ENCODE results near the gene PTRH1.

PTRH1 gene

GRCh38 chr9:127739614-127740330 lies 24.3 kb upstream of the PTRH1 start:
- Histone ChIP-seq H3K4me1 (ENCODE audit: control insufficient read depth, insufficient read depth, low read length) (peaks cover 3% of the 10 kb centered on the region; the same call in 1 of the 2 replicates), H3K9ac (ENCODE audit: low read depth, low read length) (no peak overlapping the region), H3K27ac (ENCODE audit: low read depth, low read length) (no peak overlapping the region), H3K27me3 (ENCODE audit: control insufficient read depth, insufficient read depth, low read length) (no peaks in the 10 kb centered on the region), H3K9me3 (ENCODE audit: control insufficient read depth, insufficient read depth, low read length) (no peaks in the 10 kb centered on the region), H3K36me3 (ENCODE audit: control insufficient read depth, insufficient read depth, low read length) (no peaks in the 10 kb centered on the region; the same call in 1 of the 2 replicates), H3K4me3 (ENCODE audit: low read depth, low read length) (no peak overlapping the region)

- no peaks in the 10 kb centered on the region; the same call in 1 of the 2 replicates for H3K36me3 ChIP-seq (ENCODE audit: control insufficient read depth, insufficient read depth, low read length)
- no peaks in the 10 kb centered on the region for H3K9me3 ChIP-seq (ENCODE audit: control insufficient read depth, insufficient read depth, low read length)
- no peaks in the 10 kb centered on the region for H3K27me3 ChIP-seq (ENCODE audit: control insufficient read depth, insufficient read depth, low read length)
- H3K4me3 ChIP-seq (ENCODE audit: low read depth, low read length), result no peak overlapping the region
- peaks cover 9% of the 10 kb centered on the region; the same call in 1 of the 2 replicates for H3K4me1 ChIP-seq (ENCODE audit: control insufficient read depth, insufficient read depth, low read length)
- H3K9ac ChIP-seq (ENCODE audit: low read depth, low read length), result no peak overlapping the region
- H3K27ac ChIP-seq (ENCODE audit: low read depth, low read length), result no peak overlapping the region
Measured at GRCh38 chr9:127738666-127739065, 23.2 kb upstream of the PTRH1 start.

- Histone ChIP-seq H3K4me1 (ENCODE audit: control insufficient read depth, insufficient read depth, low read length) (peaks cover 9% of the 10 kb centered on the region; the same call in 1 of the 2 replicates), H3K27ac (ENCODE audit: low read depth, low read length) (no peak overlapping the region), H3K36me3 (ENCODE audit: control insufficient read depth, insufficient read depth, low read length) (no peaks in the 10 kb centered on the region; the same call in 1 of the 2 replicates), H3K27me3 (ENCODE audit: control insufficient read depth, insufficient read depth, low read length) (no peaks in the 10 kb centered on the region), H3K9ac (ENCODE audit: low read depth, low read length) (no peak overlapping the region), H3K9me3 (ENCODE audit: control insufficient read depth, insufficient read depth, low read length) (no peaks in the 10 kb centered on the region), H3K4me3 (ENCODE audit: low read depth, low read length) (peak overlapping the region; percentile 33; the same call in 1 of the 2 replicates)
Measured at GRCh38 chr9:127735530-127736185, 20.2 kb upstream of the PTRH1 start.

- Histone ChIP-seq H3K27ac (ENCODE audit: low read depth, low read length) (peak within 1 kb of the TSS; percentile 59), H3K27me3 (ENCODE audit: control insufficient read depth, insufficient read depth, low read length) (no peaks in the 10 kb centered on the region), H3K4me1 (ENCODE audit: control insufficient read depth, insufficient read depth, low read length) (peaks cover 9% of the 10 kb centered on the region; the same call in 1 of the 2 replicates), H3K9ac (ENCODE audit: low read depth, low read length) (peak within 1 kb of the TSS; percentile 33; the same call in 1 of the 2 replicates), H3K36me3 (ENCODE audit: control insufficient read depth, insufficient read depth, low read length) (no peaks in the 10 kb centered on the region; the same call in 1 of the 2 replicates), H3K9me3 (ENCODE audit: control insufficient read depth, insufficient read depth, low read length) (no peaks in the 10 kb centered on the region), H3K4me3 (ENCODE audit: low read depth, low read length) (peak within 1 kb of the TSS; percentile 74)
Measured at GRCh38 chr9:127734747-127735529, 19.5 kb upstream of the PTRH1 start, which contains the start of gene TOR2A. TSS of gene TOR2A (minus strand) at chr9:127735294. CDS start at chr9:127735270, 24 bp downstream.

- H3K36me3 ChIP-seq (ENCODE audit: control insufficient read depth, insufficient read depth, low read length), result no peaks in the 10 kb centered on the region; the same call in 1 of the 2 replicates
- no peaks in the 10 kb centered on the region for H3K27me3 ChIP-seq (ENCODE audit: control insufficient read depth, insufficient read depth, low read length)
- H3K4me1 ChIP-seq (ENCODE audit: control insufficient read depth, insufficient read depth, low read length), result peaks cover 9% of the 10 kb centered on the region; the same call in 1 of the 2 replicates
- H3K9ac ChIP-seq (ENCODE audit: low read depth, low read length), result peak overlapping the region; percentile 33; the same call in 1 of the 2 replicates
- peak overlapping the region; percentile 74 for H3K4me3 ChIP-seq (ENCODE audit: low read depth, low read length)
- H3K9me3 ChIP-seq (ENCODE audit: control insufficient read depth, insufficient read depth, low read length), result no peaks in the 10 kb centered on the region
- H3K27ac ChIP-seq (ENCODE audit: low read depth, low read length), result no peak overlapping the region
Measured at GRCh38 chr9:127734247-127734746, 18.8 kb upstream of the PTRH1 start.

- H3K4me3 ChIP-seq (ENCODE audit: low read depth, low read length), result no peak overlapping the region
- H3K27ac ChIP-seq (ENCODE audit: low read depth, low read length), result no peak overlapping the region
- H3K9me3 ChIP-seq (ENCODE audit: control insufficient read depth, insufficient read depth, low read length), result no peaks in the 10 kb centered on the region
- H3K36me3 ChIP-seq (ENCODE audit: control insufficient read depth, insufficient read depth, low read length), result no peaks in the 10 kb centered on the region; the same call in 1 of the 2 replicates
- no peak overlapping the region for H3K9ac ChIP-seq (ENCODE audit: low read depth, low read length)
- H3K27me3 ChIP-seq (ENCODE audit: control insufficient read depth, insufficient read depth, low read length), result no peaks in the 10 kb centered on the region
- peaks cover 9% of the 10 kb centered on the region; the same call in 1 of the 2 replicates for H3K4me1 ChIP-seq (ENCODE audit: control insufficient read depth, insufficient read depth, low read length)
Measured at GRCh38 chr9:127733614-127734013, 18.2 kb upstream of the PTRH1 start.

- Histone ChIP-seq H3K27me3 (ENCODE audit: control insufficient read depth, insufficient read depth, low read length) (no peaks in the 10 kb centered on the region), H3K36me3 (ENCODE audit: control insufficient read depth, insufficient read depth, low read length) (no peaks in the 10 kb centered on the region), H3K9me3 (ENCODE audit: control insufficient read depth, insufficient read depth, low read length) (no peaks in the 10 kb centered on the region), H3K4me3 (ENCODE audit: low read depth, low read length) (no peak overlapping the region), H3K9ac (ENCODE audit: low read depth, low read length) (no peak overlapping the region), H3K27ac (ENCODE audit: low read depth, low read length) (no peak overlapping the region), H3K4me1 (ENCODE audit: control insufficient read depth, insufficient read depth, low read length) (peaks cover 9% of the 10 kb centered on the region; the same call in 1 of the 2 replicates)
Measured at GRCh38 chr9:127732444-127732843, 17.0 kb upstream of the PTRH1 start.

GRCh38 chr9:127731938-127732337 lies 16.5 kb upstream of the PTRH1 start:
- no peaks in the 10 kb centered on the region for H3K36me3 ChIP-seq (ENCODE audit: control insufficient read depth, insufficient read depth, low read length)
- peaks cover 9% of the 10 kb centered on the region; the same call in 1 of the 2 replicates for H3K4me1 ChIP-seq (ENCODE audit: control insufficient read depth, insufficient read depth, low read length)
- H3K9ac ChIP-seq (ENCODE audit: low read depth, low read length), result no peak overlapping the region
- no peaks in the 10 kb centered on the region for H3K9me3 ChIP-seq (ENCODE audit: control insufficient read depth, insufficient read depth, low read length)
- no peaks in the 10 kb centered on the region for H3K27me3 ChIP-seq (ENCODE audit: control insufficient read depth, insufficient read depth, low read length)
- H3K27ac ChIP-seq (ENCODE audit: low read depth, low read length), result no peak overlapping the region
- H3K4me3 ChIP-seq (ENCODE audit: low read depth, low read length), result no peak overlapping the region

GRCh38 chr9:127730799-127731410 lies 15.4 kb upstream of the PTRH1 start:
- H3K27ac ChIP-seq (ENCODE audit: low read depth, low read length), result no peak overlapping the region
- no peaks in the 10 kb centered on the region for H3K9me3 ChIP-seq (ENCODE audit: control insufficient read depth, insufficient read depth, low read length)
- no peak overlapping the region for H3K4me3 ChIP-seq (ENCODE audit: low read depth, low read length)
- peaks cover 9% of the 10 kb centered on the region; the same call in 1 of the 2 replicates for H3K4me1 ChIP-seq (ENCODE audit: control insufficient read depth, insufficient read depth, low read length)
- no peaks in the 10 kb centered on the region for H3K36me3 ChIP-seq (ENCODE audit: control insufficient read depth, insufficient read depth, low read length)
- H3K27me3 ChIP-seq (ENCODE audit: control insufficient read depth, insufficient read depth, low read length), result no peaks in the 10 kb centered on the region
- H3K9ac ChIP-seq (ENCODE audit: low read depth, low read length), result no peak overlapping the region

- H3K9me3 ChIP-seq (ENCODE audit: control insufficient read depth, insufficient read depth, low read length), result no peaks in the 10 kb centered on the region
- H3K27ac ChIP-seq (ENCODE audit: low read depth, low read length), result no peak overlapping the region
- no peaks in the 10 kb centered on the region for H3K27me3 ChIP-seq (ENCODE audit: control insufficient read depth, insufficient read depth, low read length)
- H3K4me1 ChIP-seq (ENCODE audit: control insufficient read depth, insufficient read depth, low read length), result peaks cover 5% of the 10 kb centered on the region; the same call in 1 of the 2 replicates
- H3K36me3 ChIP-seq (ENCODE audit: control insufficient read depth, insufficient read depth, low read length), result no peaks in the 10 kb centered on the region
- H3K9ac ChIP-seq (ENCODE audit: low read depth, low read length), result no peak overlapping the region
- H3K4me3 ChIP-seq (ENCODE audit: low read depth, low read length), result no peak overlapping the region
Measured at GRCh38 chr9:127730262-127730661, 14.8 kb upstream of the PTRH1 start.

All from HUES48 (cell line).